HCT116 (cell line): ENCODE data around the gene HOXB7. TPM values are rescaled to one million over a fixed set of nuclear protein-coding genes. Genes with fewer than 3 reads are reported as not detected.

Experiments used
- ATAC-seq: fragments of 200-7000 bp; cut with Tn5 transposase; 2 replicates; pipeline ENCODE4 v1.9.1; 2020; ENCODE audit warnings: mild to moderate bottlenecking, moderate library complexity
- BruUV-seq: library from RNA; stranded (reverse); fragments of 400-500 nt; replicated peaks from 2 replicates; lab custom pipeline; 2021; lab: Mats Ljungman, UMichigan
- CTCF ChIA-PET: fragments of 300-600 bp; sonication (Branson Sonifier 250); formaldehyde crosslinking; loops from one replicate; lab custom pipeline; 2021; ENCODE audit warnings: antibody characterized with exemption; lab: Charles Lee
- POLR2A ChIA-PET: fragments of 300-600, 350-600 bp; sonication (Branson Sonifier 250); formaldehyde crosslinking; loops from one replicate; lab custom pipeline; 2021; ENCODE audit warnings: antibody characterized with exemption; lab: Charles Lee
- RAD21 ChIA-PET, 2 experiments: fragments of 300-600 bp; sonication (Branson Sonifier 250); formaldehyde crosslinking; loops; one replicate each; lab custom pipeline; 2023; ENCODE audit warnings: low total read pairs in 2 of 2; ENCODE audit not compliant: uncharacterized antibody in 2 of 2, unreplicated experiment in 2 of 2, low non-redundant PET in 1 of 2; lab: Charles Lee
- DNase-seq: peaks from one replicate; pipeline ENCODE4 v3.0.0-alpha.2; 2010; ENCODE audit warnings: low read depth, low spot score
- H2AFZ ChIP-seq: fragments of 200-600 bp; shearing (Covaris generic), sonication (generic); 2 replicates; pipeline ENCODE4 v1.6.1; 2017; ENCODE audit warnings: low read depth, mixed run types, mixed read lengths, antibody characterized with exemption, low read length; ENCODE audit not compliant: poor library complexity, severe bottlenecking
- H3K27ac ChIP-seq: 2 replicates; pipeline ENCODE4 v1.5.1; 2012; ENCODE audit warnings: low read depth, low read length
- H3K27me3 ChIP-seq: fragments of 200-600 bp; sonication (generic); 2 replicates; pipeline ENCODE4 v1.6.1; 2016; ENCODE audit warnings: mixed run types, low read length, mixed read lengths; ENCODE audit not compliant: insufficient read depth
- H3K36me3 ChIP-seq, 2 experiments: fragments of 200-500 bp in 1 of 2; fragments of 200-600 bp in 1 of 2; sonication (Bioruptor generic) in 1 of 2; sonication (generic) in 1 of 2; 2 replicates each; pipeline versions ENCODE4 v1.5.1 to v1.6.1; 2014 to 2016; ENCODE audit warnings: low read length in 2 of 2, inconsistent platforms in 1 of 2, mixed read lengths in 1 of 2, mixed run types in 1 of 2; ENCODE audit not compliant: insufficient read depth in 2 of 2, control insufficient read depth in 1 of 2
- H3K4me1 ChIP-seq, 2 experiments: fragments of 200-600 bp in 1 of 2; sonication (generic) in 1 of 2; 2 replicates each; pipeline versions ENCODE4 v1.5.1 to v1.6.1; 2012 to 2017; ENCODE audit warnings: low read length in 2 of 2, inconsistent platforms in 1 of 2, mild to moderate bottlenecking in 1 of 2, mixed read lengths in 1 of 2, mixed run types in 1 of 2, moderate library complexity in 1 of 2; ENCODE audit not compliant: insufficient read depth in 2 of 2, control insufficient read depth in 1 of 2
- H3K4me2 ChIP-seq: fragments of 200-600 bp; sonication (generic); 2 replicates; pipeline ENCODE4 v1.6.1; 2017; ENCODE audit warnings: mixed run types, low read length, mixed read lengths
- H3K4me3 ChIP-seq, 2 experiments: fragments of 200-600 bp in 1 of 2; sonication (generic) in 1 of 2; replicated peaks in 1 of 2; 2 replicates each; pipeline ENCODE4 v1.5.1; 2011 to 2016; ENCODE audit warnings: low read length in 2 of 2, control low read depth in 1 of 2, low read depth in 1 of 2, mild to moderate bottlenecking in 1 of 2, mixed read lengths in 1 of 2, mixed run types in 1 of 2
- H3K79me2 ChIP-seq: fragments of 200-600 bp; sonication (generic); 2 replicates; pipeline ENCODE4 v1.6.1; 2017; ENCODE audit warnings: mild to moderate bottlenecking, mixed run types, low read length, moderate library complexity, mixed read lengths; ENCODE audit not compliant: insufficient read depth
- H3K9ac ChIP-seq: fragments of 200-600 bp; sonication (generic); 2 replicates; pipeline ENCODE4 v1.6.1; 2016; ENCODE audit warnings: low read length, mixed read lengths
- H3K9me2 ChIP-seq: fragments of 200-600 bp; sonication (generic), shearing (Covaris generic); 2 replicates; pipeline ENCODE4 v1.6.1; 2017; ENCODE audit warnings: mixed run types, mild to moderate bottlenecking, moderate library complexity; ENCODE audit not compliant: insufficient read depth
- H3K9me3 ChIP-seq, 2 experiments: fragments of 200-500 bp in 1 of 2; fragments of 200-600 bp in 1 of 2; sonication (Bioruptor generic) in 1 of 2; sonication (generic) in 1 of 2; 2 replicates each; pipeline ENCODE4 v1.6.1; 2014 to 2017; ENCODE audit warnings: low read length in 2 of 2, mixed read lengths in 2 of 2, inconsistent platforms in 1 of 2, low read depth in 1 of 2, mild to moderate bottlenecking in 1 of 2, mixed run types in 1 of 2, moderate library complexity in 1 of 2; ENCODE audit not compliant: control insufficient read depth in 1 of 2, insufficient read depth in 1 of 2
- H4K20me1 ChIP-seq: fragments of 200-600 bp; sonication (generic), shearing (Covaris generic); 2 replicates; pipeline ENCODE4 v1.6.1; 2017; ENCODE audit warnings: mixed run types, mild to moderate bottlenecking, moderate library complexity; ENCODE audit not compliant: insufficient read depth
- POLR2A ChIP-seq: IDR thresholded peaks from 2 replicates; pipeline ENCODE4 v1.7.0; 2011; ENCODE audit warnings: borderline replicate concordance; ENCODE audit not compliant: insufficient read depth, insufficient read length; ENCODE audit errors: extremely low read depth
- SIN3A ChIP-seq: IDR thresholded peaks from 2 replicates; pipeline ENCODE4 v1.6.1; 2012; ENCODE audit warnings: low read depth
- SRF ChIP-seq: IDR thresholded peaks from 2 replicates; pipeline ENCODE4 v1.6.1; 2012; ENCODE audit warnings: low read depth
- TCF7L2 ChIP-seq: IDR thresholded peaks from 2 replicates; pipeline ENCODE4 v1.7.0; 2011; ENCODE audit warnings: borderline replicate concordance, inconsistent platforms; ENCODE audit not compliant: insufficient read depth, insufficient read length; ENCODE audit errors: extremely low read depth
- ZNF274 ChIP-seq: fragments of 200-500 bp; sonication (Bioruptor generic); IDR thresholded peaks from 2 replicates; pipeline ENCODE4 v1.6.1; 2014; ENCODE audit warnings: mild to moderate bottlenecking, low read depth, low read length, inconsistent platforms
- intact Hi-C: fragments of 100-400 bp; cut with micrococcal nuclease; formaldehyde crosslinking; loops from 2 replicates; pipeline ENCODE4 v1.10.0; 2022
- total RNA-seq: library from RNA; stranded (reverse); gene quantifications from one replicate; pipeline ENCODE4 v1.2.1, GENCODE V29; 2021; ENCODE audit not compliant: unreplicated experiment
- TF ChIP-seq, protein P1 (sequence below): IDR thresholded peaks from 2 replicates; pipeline ENCODE4 v1.6.1; 2012; ENCODE audit warnings: low read depth
- TF ChIP-seq, protein P2 (sequence below): IDR thresholded peaks from 2 replicates; pipeline ENCODE4 v1.6.1; 2012

Gene HOXB7
- total RNA-seq, 1 experiment from 2014 or later: 33.6 TPM

DNA sequence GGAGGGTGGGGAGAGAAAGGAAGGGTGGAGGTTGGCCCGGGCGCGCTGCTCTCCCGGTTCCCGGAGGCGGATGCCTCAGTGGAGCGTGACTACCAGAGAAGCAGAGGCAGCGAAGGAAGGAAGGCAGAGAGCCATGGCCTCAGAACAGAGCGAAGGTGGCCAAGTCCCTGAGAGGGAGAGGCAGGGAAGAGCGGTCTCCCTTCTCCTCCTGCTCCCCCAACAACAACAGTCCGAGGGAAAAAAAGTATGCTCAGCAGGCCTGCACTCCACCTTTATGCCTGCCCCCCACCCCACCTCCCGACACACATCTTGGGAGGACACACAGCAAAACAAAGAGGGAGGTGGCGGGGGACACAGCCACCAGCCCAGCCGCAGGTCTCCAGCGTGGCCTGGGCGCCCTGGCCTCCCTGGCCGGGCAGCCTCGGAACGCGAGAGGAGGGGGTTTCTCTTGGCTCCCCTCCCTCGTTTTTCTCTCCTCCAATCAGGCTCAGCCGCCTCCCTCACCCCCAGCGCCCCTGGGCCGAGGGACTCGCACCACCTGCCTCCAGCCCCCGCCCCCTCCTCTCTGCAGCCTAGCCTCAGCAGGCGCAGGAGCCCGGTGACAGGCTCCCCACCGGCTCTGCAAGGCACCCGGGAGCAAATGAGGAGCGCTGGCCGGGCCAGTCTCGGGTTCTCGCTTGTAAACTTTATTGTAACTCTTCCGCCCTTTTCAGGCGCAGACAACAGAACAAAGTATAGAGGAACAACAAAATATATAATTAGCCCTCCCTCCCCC lies 1.1 kb upstream of the HOXB7 start (continued):
- no peak for TF ChIP-seq TCF7L2
- no peak for TF ChIP-seq SIN3A
- no peak for TF ChIP-seq ZNF274
- TF ChIP-seq SRF: no peak
- TF ChIP-seq POLR2A: peak; percentile 38
- TF ChIP-seq, all 23 proteins: peak for 4

DNA sequence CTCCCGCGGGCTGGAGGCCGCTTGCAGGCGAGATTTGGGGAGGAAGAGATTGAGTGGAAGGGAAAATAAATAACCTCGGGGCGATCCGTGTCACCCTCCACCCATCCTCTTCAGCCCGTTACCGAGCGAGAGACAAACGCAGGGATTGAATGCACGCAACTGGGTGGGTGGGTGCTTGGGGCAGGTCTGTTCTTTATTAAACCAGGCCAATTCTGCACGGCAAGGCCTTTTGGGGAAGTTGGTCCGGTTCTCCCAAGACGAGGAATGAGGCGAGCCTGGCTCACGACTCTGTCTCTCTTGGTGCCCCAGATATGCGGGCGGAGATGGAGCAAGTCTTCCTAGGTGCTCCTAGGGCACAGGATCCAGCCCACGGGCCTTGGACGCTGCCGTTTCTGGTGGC lies 396 bp upstream of the HOXB7 start:
- BruUV-seq: no TSS peak
- Histone ChIP-seq H3K4me1 (peaks cover 16 to 53% of the 10 kb centered on the region in 2 experiments; a peak in 3 of 4 replicates), H3K79me2 (peaks cover 69% of the 10 kb centered on the region), H3K27me3 (no peaks in the 10 kb centered on the region), H4K20me1 (no peaks in the 10 kb centered on the region), H3K9ac (peak overlapping the region; percentile 97), H3K4me3 (peak overlapping the region; percentile 80 to 90), H3K4me2 (peak overlapping the region; percentile 95), H2AFZ (peak overlapping the region; percentile 75), H3K36me3 (no peaks in the 10 kb centered on the region), H3K27ac (peak overlapping the region; percentile 98), H3K9me2 (no peaks in the 10 kb centered on the region), H3K9me3 (no peaks in the 10 kb centered on the region)
- DNase-seq (no peak), ATAC-seq (peak; percentile 10)
- intact Hi-C loops: loop anchor here (10.0 kb wide), 1 partner anchor 126 kb away; no protein-coding TSS in a partner anchor
- ChIA-PET POLR2A (no interaction called here), CTCF (no interaction called here), RAD21 (no interaction called here)
- no peak for TF ChIP-seq SIN3A
- TF ChIP-seq, protein P1, sequence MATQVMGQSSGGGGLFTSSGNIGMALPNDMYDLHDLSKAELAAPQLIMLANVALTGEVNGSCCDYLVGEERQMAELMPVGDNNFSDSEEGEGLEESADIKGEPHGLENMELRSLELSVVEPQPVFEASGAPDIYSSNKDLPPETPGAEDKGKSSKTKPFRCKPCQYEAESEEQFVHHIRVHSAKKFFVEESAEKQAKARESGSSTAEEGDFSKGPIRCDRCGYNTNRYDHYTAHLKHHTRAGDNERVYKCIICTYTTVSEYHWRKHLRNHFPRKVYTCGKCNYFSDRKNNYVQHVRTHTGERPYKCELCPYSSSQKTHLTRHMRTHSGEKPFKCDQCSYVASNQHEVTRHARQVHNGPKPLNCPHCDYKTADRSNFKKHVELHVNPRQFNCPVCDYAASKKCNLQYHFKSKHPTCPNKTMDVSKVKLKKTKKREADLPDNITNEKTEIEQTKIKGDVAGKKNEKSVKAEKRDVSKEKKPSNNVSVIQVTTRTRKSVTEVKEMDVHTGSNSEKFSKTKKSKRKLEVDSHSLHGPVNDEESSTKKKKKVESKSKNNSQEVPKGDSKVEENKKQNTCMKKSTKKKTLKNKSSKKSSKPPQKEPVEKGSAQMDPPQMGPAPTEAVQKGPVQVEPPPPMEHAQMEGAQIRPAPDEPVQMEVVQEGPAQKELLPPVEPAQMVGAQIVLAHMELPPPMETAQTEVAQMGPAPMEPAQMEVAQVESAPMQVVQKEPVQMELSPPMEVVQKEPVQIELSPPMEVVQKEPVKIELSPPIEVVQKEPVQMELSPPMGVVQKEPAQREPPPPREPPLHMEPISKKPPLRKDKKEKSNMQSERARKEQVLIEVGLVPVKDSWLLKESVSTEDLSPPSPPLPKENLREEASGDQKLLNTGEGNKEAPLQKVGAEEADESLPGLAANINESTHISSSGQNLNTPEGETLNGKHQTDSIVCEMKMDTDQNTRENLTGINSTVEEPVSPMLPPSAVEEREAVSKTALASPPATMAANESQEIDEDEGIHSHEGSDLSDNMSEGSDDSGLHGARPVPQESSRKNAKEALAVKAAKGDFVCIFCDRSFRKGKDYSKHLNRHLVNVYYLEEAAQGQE: no peak
- TF ChIP-seq, protein P2, sequence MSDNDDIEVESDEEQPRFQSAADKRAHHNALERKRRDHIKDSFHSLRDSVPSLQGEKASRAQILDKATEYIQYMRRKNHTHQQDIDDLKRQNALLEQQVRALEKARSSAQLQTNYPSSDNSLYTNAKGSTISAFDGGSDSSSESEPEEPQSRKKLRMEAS: no peak
